ENCODE results near the gene TMEM254.
"Not testable (repeated sequence)": the region's sequence is repeated elsewhere in the genome, so short reads cannot be mapped to it uniquely, and the experiment has no call there.

GRCh38 chr10:80034766-80035165 lies 43.7 kb upstream of the TMEM254 start:
- not testable (repeated sequence) for TF ChIP-seq CTCF, POLR2A, EP300 (IDR thresholded peaks at IDR 0.05)
